Measurements from ENCODE around the gene CSNK1G1.

Gene CSNK1G1

DNA sequence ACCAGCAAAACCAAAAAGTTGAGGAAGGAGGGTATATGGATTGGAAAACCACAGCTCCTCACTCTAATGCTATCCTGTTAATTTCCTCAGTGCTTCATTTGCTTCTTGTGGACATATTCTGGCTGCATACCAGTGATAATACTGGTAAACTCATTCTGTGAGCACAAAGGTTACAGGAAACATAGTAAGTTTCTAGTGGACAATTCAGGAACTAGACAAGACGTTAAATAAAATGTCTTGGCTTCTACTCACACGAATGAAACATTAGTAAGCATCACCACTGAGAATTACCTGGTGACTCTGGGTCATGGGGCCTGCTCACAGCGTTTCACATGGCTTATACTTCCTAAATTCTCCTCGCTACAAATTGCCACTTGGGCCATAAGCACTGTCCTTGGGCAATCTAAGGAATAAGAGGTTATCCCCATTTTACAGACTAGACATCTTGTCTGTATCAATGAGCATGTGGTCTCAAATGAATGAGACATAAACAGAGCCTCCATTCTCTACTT lies 173.1 kb downstream of the CSNK1G1 start:
- FAIRE-seq, result no peak

DNA sequence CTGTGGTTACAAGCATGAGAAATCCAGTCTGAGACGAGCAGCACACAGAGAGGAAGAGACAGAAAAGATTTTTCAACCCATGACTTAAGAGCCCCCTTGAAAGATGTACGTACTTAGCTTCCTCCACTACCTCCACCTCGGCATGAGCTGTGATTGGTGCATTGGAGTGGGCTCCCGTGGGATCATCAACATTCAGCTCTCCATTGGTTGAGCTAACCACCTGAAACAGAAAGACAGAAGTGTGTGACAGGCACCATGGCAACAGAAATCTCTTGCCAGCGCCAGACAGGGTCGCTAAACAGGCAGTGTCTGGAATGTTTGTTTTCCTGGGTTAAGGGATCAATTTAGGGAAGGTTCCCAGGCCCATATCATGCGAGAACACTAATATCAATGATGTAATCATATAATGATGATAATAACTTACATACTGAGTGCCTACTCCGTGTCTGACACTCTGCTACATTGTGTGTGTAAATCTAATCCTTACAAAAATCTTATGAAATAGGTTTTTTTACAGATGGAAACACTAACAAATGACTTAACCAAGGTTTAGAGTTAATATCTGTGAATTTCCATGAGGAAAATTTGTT lies 175.6 kb downstream of the CSNK1G1 start:
- FAIRE-seq, result peak; percentile 95

DNA sequence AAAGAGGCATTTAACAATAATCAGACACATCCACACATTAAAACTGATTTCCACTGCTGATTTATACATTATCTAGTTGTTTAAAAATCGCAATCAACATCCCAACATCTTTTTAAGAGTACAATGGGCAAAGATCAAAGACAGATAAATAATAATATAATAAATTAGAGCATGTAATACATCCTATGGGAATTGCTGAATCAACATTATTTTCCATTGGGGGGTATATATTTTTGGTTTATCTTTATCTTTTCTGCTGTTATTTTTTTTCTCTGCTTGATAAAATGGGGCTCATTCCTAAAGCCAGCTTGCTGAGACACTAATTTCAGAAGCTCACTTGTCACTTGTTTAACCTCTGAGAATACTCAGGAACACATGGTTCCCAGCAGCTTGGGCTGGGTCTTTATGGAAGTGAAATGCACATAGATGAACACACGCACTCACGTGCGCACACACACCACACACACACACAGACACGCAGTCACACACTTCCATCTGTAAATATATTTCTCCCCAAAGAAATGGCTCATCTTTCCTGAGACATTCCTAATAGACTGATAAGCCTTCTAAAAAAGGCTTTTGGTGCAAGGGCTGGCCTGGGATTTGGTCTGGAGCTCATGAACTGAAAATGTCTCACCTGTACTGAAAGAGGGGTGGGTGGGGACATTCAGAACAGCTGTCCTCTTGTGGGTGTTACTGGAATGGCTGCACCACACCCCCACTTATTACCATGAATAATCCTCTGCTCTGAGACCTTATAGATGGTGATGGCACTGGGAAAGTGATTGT lies 189.7 kb downstream of the CSNK1G1 start:
- FAIRE-seq, result no peak

DNA sequence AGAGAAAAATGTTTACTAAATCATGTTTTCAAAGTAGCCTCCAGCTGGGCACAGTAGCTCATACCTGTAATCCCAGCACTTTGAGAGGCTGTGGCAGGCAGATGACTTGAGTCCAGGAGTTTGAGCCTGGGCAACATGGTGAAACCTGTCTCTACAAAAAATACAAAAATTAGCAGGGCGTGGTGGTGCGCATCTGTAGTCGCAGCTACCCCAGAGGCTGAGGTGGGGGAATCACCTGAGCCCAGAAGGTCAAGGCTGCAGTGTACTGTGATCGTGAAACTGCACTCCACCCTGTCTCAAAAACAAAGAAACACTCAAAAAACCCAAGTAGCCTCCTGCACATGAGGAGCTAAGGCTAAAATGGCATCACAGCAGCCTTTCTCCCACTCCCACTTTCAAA lies 191.5 kb downstream of the CSNK1G1 start:
- FAIRE-seq, result no peak

DNA sequence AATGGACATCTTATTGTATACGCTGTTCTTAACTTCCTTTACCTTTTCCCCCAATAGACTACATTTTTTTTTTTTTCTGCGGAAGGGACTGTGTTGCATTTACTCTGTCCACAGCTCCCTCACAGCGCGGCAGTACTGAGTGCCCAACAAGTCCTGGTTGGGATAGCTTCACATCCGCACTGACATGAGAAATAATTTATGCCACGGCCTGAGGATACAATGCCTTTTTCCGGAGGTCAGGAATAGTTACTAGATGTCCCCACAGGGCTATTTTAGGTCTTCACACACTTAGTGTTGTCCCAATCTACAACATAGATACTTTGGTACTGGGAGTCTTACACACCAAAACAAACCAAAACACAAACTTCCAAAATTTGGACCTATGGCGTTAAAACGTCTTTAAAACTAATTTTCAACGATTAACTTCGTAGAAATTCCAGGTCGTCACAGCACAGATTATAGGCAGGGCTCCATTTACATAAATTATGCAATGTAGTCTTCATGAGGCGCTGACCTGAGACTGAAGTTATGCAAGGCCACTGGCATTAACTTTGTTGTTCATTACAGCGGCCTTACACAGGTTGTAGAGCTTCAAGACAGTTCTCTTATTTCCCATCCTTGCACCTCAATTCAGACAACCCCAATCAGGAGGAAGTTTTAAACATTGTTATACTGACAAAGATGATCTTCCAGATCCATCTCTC lies 192.2 kb downstream of the CSNK1G1 start:
- no peak for FAIRE-seq

DNA sequence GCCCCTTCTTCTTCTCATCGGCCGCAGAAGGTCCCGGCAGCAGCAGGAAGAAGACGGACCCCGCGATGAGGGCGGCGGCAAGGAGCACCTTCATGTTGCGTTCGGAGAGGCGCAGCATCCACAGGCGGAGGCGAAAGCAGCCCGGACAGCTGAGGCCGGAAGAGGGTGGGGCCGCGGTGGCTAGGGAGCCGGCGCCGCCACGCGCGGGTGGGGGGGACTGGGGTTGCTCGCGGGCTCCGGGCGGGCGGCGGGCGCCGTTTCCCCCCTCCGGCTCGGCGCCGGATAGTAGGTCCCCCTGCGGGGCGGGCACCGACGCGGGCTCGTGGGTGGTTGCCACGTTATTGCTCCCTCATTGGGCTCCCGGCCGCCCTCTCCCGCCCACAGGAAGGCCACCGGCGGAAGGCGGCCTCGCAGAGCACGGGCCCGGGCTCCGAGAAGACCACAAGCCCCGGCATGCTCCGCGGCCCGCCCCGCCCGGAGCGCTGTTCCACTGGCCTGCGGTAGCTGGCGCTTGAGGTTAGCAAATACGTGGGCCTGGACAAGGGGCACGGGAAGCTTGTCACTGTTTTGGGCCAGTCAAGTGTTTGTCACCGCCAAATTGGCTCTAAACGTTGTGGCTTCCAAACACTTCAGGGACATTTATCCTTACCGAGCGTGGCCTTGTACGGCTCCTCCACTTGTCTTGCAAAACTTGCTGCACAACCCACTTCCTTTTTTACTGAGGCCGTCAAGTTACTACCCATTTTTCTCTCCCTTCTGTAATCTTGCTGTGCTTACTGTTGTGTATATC lies 192.9 kb downstream of the CSNK1G1 start, which contains the start of gene PPIB:
Gene PPIB (minus strand): TSS at position 154 of the 790 bp plus-strand sequence. CDS start 36 bp downstream, at position 118.
- FAIRE-seq, result no peak

DNA sequence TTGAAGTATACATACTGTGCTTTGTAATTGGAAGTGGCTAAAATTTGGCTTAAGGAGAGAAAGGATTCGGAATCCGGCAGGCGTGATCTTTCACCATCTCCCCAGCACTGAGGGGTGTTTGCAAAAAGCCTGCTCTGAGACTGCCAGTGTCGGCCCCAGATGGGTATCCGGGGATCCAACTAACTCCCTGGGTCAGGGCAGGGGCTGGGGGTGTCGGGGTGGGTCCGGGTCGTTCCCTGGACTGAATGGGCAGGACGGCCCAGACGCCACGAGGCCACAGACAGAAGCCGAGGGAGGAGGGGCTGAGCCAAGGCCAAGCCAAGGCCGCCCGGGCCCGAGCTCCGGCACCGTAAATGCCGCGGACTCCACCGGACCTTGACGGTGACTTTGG lies 193.5 kb downstream of the CSNK1G1 start:
- no peak for FAIRE-seq

DNA sequence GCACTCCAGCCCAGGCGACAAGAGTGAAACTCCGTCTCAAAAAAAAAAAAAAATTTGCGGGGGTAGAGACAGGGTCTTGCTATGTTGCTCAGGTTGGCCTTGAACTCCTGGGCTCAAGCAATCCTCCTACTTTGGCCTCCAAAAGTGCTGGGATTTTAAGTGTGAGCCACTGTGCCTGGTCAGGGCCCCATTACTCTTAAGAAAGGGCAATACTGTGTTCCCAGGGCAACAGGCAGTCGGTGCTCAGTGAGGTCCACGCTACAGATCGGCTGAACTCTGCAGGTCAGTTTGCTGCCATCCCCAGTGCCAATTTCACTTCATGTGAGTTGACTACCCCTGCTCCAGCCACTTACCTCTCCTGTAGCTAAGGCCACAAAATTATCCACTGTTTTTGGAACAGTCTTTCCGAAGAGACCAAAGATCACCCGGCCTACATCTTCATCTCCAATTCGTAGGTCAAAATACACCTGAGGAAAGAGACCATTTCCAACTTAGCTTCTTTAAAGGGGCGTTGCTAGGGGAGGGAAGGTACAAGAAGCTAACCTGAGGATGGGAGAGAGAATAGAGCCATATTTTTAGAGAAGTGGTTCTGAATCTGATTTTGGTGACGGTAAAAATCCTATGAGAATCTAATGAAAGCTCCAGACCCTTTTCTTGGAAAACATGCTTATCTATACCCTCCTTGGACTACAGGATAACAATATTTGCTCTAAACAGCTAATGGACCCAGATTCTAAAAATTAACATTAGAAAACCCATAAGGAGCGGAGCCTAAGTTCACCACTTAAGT lies 194.1 kb downstream of the CSNK1G1 start:
- FAIRE-seq, result no peak

DNA sequence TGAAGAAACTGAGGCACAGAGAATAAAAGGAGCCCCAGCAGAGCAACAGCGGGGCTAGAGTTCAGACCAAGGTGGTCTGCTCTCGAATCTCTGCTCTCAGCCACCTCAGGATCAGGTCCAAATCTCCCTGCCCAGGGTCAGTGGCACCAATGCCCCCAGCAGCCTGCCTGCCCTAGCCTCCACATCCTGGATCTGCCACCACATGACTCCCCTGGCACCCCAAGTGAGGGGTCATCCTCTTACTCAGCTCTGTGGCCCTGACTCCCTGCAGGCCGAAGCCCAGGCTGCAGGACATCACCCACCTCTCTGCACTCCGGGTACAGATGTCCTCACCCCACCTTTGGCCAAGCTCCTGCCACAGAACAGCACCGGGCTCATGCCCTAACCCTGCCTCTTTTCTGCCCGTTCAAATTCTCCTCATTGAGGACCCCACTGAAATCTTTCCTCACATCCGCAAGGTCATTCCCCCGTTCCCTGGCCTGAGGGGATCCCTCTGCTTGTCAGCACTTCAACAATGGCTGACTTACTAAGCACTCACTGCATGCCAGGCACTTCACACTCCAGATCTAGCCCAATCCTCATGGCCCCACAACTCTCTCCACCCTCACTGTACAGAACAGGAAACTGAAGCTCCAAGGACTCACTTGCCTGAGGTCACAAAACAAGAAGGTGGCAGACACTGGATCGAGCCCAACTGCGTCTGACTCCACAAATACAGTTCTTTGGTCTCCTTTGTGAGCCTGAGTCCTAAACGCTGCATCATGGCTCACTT lies 197.4 kb downstream of the CSNK1G1 start:
- FAIRE-seq, result no peak

DNA sequence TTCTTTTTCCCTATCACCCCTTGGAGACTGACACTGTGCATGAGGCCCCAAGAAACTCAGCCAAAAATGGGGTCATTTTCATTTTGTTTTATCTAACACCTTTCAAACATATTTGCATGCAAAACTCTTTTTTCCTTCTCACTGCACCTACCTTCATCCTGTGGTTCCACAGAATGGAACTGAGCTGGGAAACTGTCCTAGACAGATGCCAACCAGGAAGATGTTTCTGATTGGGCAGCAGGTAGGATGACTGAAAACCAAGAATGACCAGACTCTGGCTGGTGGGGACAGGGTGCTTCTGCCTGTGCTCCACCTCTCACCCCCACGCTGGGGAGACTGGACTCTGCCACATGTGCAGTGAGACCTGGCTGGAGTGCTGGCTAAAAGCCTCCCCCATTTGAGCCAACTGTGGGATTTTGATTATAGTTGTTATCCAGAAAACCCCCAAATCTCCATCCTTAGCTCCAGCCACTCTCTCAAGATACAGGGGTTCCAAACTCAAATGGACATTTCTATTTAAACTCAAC lies 198.3 kb downstream of the CSNK1G1 start:
- no peak for FAIRE-seq

DNA sequence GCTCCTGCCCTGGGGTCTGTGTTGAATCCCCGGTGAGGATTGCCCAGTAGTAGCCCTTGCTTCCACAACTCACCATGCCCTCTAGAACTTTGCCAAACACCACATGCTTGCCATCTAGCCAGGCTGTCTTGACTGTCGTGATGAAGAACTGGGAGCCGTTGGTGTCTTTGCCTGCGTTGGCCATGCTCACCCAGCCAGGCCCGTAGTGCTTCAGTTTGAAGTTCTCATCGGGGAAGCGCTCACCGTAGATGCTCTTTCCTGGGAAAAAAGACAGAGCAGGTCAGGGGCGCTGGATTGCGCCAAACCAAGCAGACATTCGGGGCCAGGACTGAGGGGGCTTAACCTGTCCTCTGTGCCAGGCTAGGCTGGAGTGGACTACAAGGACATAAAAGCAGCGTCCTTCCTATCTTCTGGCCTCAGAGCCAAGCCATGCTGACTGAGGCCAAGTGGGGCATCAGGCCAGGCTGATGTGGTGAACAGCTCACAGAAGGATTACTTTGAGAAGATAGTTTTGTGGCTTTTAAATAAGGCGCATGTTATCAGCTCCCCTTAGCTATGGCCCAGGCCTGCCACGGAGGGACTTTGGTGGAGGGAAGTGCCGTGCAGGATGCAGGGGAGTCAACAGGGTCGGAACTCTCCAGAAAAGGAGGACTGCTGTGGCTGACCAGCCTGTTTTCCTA lies 199.2 kb downstream of the CSNK1G1 start:
- FAIRE-seq, result no peak

DNA sequence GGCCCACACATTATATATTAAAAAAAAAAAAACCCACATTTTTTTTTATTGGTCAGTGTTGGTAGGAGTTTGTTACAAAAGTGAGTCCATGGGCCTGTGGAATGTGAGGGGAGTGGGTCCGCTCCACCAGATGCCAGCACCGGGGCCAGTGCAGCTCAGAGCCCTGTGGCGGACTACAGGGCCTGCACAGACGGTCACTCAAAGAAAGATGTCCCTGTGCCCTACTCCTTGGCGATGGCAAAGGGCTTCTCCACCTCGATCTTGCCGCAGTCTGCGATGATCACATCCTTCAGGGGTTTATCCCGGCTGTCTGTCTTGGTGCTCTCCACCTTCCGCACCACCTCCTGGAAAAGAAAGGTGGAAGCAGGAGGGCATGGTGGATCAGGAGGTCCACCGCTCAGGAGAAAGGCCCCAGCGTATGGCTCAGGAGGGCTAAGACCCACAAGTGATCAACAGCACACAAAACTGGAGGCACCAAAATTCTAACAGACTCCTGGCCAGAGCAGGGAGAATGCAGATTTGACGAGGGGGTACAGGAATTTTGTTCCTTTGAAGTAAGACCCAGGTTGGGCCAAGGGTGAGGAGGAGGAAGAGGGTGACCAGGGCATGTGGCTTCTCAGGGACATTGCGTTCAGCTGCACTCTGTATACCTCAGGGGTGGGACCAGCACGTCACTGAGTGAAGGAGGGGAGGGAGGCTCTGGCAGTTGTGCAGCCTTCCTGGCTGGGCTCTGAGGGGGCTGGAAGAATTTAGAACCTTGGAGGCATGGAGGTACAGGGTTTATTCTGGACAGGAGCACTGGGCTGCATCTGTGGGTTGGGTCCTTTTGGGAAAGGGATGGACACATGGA lies 199.9 kb downstream of the CSNK1G1 start:
- FAIRE-seq, result no peak

DNA sequence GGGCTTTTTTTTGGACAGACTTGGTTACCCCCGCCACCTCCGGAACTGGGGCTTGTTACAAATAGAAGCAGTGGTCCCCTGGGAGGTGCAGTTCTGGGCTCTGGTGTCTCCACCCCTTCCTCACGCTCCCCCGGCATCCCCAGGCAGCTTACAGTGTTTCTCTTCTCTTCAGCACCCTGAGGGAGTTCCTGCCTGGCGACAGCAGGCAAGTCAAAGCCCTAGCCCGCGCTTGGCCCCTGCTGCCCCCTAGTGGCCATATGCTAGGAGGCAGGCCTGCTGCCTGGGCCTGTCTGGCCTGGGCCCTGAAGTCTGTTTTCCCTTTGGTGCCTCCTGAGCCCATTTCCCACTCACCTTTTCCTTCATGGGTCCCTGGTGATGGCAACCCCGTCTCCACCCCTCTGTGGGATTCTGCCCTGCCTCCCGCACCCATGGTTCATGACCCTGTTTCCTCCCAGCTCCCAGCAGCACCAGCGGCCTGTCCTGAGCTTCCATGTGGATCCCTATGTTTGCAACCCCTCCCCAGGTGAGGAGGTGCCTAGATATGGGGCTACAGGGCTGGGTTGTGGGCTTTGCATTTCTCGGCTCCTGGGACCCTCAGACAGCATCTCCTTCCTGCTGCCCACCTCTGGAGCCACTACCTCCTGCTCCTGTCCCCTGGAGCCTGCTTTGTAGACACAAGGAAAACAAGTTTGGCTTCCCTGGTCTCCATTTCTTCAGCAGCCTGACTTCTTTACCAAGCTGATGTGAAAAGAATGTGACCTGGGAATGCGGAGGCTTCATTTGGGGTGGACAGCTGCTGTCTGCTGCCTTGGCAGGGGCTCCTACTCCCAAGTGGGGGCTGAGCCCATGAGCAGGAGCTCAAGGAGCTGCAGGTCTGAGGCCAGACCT lies 202.2 kb downstream of the CSNK1G1 start:
- FAIRE-seq, result no peak

DNA sequence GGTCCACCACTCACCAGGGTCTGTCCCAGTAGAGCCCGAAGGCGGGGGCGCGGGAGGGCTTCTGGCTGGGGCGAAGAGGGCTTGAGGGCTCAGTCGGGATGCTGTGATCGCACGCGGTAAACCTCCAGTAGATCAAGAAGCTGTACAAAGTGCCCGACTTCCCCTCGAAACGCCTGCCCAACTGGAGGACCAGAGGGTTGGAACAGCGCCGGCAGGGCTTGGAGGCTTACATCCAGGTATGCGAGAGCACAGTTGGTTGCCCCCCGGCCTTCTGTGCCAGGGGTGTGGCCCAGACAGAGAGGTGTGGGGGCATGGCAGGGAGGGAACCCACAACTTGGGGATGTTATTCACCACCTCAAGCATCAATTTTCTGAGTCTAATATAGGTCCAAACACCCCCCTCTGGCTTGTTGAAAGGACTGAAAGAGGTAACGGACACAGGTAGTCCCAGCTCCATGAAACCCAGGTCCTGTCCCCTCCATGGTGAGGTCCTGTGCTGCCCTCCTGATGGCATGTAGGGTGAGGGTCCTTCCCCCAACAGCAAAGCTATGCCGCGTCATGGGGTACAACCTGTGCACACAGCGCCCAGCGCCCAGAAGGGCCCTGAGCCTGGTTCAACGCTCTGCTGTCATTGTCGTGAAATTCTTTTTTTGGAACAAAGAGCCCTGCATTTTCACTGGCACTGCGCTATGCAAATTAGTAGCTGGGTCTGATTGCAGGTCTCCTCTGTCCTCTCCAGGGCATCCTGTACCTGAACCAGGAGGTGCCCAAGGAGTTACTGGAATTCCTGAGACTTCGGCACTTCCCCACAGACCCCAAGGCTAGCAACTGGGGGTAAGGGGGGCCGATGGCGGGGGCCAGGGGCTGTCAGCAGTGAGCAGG lies 203.2 kb downstream of the CSNK1G1 start:
- no peak for FAIRE-seq

DNA sequence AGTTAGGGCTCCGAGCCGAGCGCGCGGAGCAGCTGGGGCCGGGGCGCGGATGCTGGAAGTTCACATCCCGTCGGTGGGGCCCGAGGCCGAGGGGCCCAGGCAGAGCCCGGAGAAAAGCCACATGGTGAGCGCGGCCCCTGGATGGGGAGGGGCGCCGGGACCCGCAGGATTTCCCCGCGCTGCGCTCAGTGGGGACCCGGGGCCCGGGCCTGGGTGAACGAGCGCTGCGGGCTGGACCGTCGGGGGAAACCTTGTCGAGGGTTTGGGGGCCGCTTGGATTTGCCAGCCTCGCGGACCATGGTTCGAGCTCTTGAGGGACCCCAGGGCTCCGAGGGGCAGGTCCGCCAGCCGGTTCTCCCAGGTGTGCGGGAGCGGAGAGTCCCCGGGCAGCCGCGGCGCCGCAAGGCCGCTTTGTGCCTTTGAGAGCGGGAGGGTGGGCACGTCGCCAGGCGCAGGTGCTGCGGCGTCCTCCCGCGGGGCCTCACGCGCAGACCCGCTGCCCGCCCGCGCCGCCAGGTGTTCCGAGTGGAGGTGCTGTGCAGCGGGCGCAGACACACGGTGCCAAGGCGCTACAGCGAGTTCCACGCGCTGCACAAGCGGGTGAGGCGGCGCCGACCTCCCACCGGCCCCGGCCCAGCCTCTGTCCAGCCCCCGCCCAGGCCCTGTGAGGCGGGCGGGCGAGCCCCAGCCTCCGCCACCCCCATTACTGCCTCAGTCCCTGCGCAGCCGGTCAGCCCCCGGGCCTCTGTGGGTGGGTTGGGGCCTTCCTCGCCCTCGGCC lies 204.1 kb downstream of the CSNK1G1 start, which contains the start of gene SNX22:
Gene SNX22 (plus strand): TSS at position 5 of the 780 bp plus-strand sequence. CDS start 45 bp downstream, at position 50.
- no peak for FAIRE-seq

DNA sequence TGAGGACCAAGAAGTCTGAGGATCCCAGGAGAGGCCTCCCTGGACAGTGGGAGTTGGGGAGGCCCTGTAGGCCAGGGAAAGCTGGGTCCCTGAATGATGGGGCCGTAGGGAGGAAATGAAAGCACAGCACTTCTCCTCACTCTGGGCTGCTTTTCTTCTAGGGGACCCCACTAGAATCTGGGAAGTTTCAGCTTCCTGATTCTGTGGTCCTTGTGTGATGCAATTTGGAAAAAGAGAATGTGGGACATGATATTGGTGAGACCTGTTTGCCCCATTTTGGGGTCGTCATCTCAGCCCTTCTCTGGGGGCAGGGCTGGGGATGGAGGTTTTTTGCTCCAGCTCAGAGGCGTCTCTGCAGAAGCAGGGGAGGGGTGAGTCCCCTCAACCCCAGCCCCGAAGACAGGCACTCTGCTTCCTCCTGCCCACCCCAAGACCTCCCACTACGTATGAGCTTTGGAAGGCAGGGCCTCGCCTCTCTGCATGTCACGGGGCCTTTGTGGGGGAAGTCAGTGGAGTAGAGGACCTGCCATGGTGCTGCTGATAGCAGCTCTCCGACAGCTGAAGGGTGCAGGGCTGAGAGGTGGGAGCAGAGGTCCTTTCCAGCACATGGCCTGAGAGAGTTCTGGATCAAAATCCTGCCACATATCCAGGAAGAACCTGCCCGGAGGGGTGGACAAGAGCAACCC lies 205.9 kb downstream of the CSNK1G1 start:
- FAIRE-seq, result no peak
